ENCODE data around the gene LRRC32.

DNA sequence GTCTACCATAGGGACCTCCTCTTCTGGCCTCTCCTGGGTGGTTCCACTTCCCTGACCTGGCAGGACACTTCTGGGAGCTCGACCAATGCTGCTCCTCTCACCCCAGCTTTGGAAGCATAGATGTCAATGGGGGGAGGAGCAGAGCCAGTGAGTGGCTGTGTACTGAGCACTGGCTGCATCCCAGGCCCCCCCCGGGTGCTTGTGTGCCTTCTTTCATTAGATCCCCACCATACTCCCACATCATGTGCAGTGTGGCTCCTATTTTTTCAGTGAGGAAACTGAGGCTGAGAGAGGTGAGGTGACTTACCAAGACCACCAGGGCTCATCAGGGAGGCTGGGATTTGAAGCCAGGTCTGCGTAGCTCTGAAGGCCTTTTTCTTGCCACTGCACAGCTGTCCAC is 44.3 kb downstream of the LRRC32 start:
- TF ChIP-seq, protein P1, sequence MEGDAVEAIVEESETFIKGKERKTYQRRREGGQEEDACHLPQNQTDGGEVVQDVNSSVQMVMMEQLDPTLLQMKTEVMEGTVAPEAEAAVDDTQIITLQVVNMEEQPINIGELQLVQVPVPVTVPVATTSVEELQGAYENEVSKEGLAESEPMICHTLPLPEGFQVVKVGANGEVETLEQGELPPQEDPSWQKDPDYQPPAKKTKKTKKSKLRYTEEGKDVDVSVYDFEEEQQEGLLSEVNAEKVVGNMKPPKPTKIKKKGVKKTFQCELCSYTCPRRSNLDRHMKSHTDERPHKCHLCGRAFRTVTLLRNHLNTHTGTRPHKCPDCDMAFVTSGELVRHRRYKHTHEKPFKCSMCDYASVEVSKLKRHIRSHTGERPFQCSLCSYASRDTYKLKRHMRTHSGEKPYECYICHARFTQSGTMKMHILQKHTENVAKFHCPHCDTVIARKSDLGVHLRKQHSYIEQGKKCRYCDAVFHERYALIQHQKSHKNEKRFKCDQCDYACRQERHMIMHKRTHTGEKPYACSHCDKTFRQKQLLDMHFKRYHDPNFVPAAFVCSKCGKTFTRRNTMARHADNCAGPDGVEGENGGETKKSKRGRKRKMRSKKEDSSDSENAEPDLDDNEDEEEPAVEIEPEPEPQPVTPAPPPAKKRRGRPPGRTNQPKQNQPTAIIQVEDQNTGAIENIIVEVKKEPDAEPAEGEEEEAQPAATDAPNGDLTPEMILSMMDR (IDR thresholded peaks at IDR 0.05 in 4 of 5, conservative IDR thresholded peaks at IDR 0.05 in 1 of 5) = no peak
- TF ChIP-seq POLR2A (IDR thresholded peaks at IDR 0.05) = no peak
